ENCODE data around the gene ADAM15. TPM values are rescaled to one million over a fixed set of nuclear protein-coding genes. Genes with fewer than 3 reads are reported as not detected.

ADAM15 gene
- total RNA-seq, 1 donor from 2014 or later, result 68.3 TPM

- H2AFZ ChIP-seq (ENCODE audit: low read depth, low read length), result no peak overlapping the region
- H4K20me1 ChIP-seq (ENCODE audit: insufficient read depth, low read length), result no peaks in the 10 kb centered on the region
- peaks cover 2% of the 10 kb centered on the region for H3K4me1 Mint-ChIP-seq (ENCODE audit: low read depth, unreplicated experiment)
- no peaks in the 10 kb centered on the region for H3K36me3 ChIP-seq (ENCODE audit: insufficient read depth, low read length)
- H3K4me2 ChIP-seq (ENCODE audit: low read length), result no peak overlapping the region
- H3K27ac Mint-ChIP-seq (ENCODE audit: unreplicated experiment), result no peak overlapping the region
- no peak overlapping the region for H3K27ac ChIP-seq (ENCODE audit: low read depth, low read length)
- H3K27me3 Mint-ChIP-seq (ENCODE audit: low read depth, unreplicated experiment), result peaks cover 31% of the 10 kb centered on the region
- FAIRE-seq (no peak), DNase-seq (ENCODE audit: low read depth) (no peak)
- no peaks in the 10 kb centered on the region for H3K79me2 ChIP-seq (ENCODE audit: insufficient read depth, low read length)
- TF ChIP-seq CTCF (IDR thresholded peaks at IDR 0.05; ENCODE audit: insufficient read depth, low read depth, low read length), result no peak
- TF ChIP-seq EZH2 (IDR thresholded peaks at IDR 0.05; ENCODE audit: insufficient read depth, low read length), result no peak
- no peak overlapping the region for H3K9ac ChIP-seq (ENCODE audit: low read length)
- no peak overlapping the region for H3K4me3 Mint-ChIP-seq (ENCODE audit: unreplicated experiment)
- no peak overlapping the region for H3K4me3 ChIP-seq (ENCODE audit: insufficient read depth, low read depth, low read length)
- peaks cover 2% of the 10 kb centered on the region for H3K27me3 ChIP-seq (ENCODE audit: insufficient read depth, low read length)
- H3K9me3 ChIP-seq (ENCODE audit: insufficient read depth, low read depth, low read length), result no peaks in the 10 kb centered on the region
- H3K4me1 ChIP-seq (ENCODE audit: insufficient read depth, low read length), result no peaks in the 10 kb centered on the region
- no peaks in the 10 kb centered on the region for H3K9me3 Mint-ChIP-seq (ENCODE audit: unreplicated experiment)
- H3K36me3 Mint-ChIP-seq (ENCODE audit: low read depth, unreplicated experiment), result peaks cover 8% of the 10 kb centered on the region
Measured at GRCh38 chr1:155032886-155033285, 18.2 kb upstream of the ADAM15 start.

GRCh38 chr1:155033524-155033923 lies 17.6 kb upstream of the ADAM15 start, which contains the start of the genes DCST1 and DCST2:
Gene DCST1, plus strand, starts transcription at chr1:155033824. Its CDS starts 213 bp downstream, at chr1:155034037.
Gene DCST2, minus strand, starts transcription at chr1:155033781. Its CDS starts 80 bp downstream, at chr1:155033701.
- FAIRE-seq, result no peak
- no peak within 1 kb of the TSS for H3K27ac Mint-ChIP-seq (ENCODE audit: unreplicated experiment)
- H3K4me3 Mint-ChIP-seq (ENCODE audit: unreplicated experiment), result no peak within 1 kb of the TSS

More at GRCh38 chr1:155033524-155033923, 17.6 kb upstream of the ADAM15 start, which contains the start of the genes DCST1 and DCST2:
- Mint-ChIP-seq H3K9me3 (ENCODE audit: unreplicated experiment) (peaks cover 2% of the 10 kb centered on the region), H3K4me1 (ENCODE audit: low read depth, unreplicated experiment) (peaks cover 9% of the 10 kb centered on the region), H3K36me3 (ENCODE audit: low read depth, unreplicated experiment) (peaks cover 8% of the 10 kb centered on the region), H3K27me3 (ENCODE audit: low read depth, unreplicated experiment) (peaks cover 31% of the 10 kb centered on the region)
- H2AFZ ChIP-seq (ENCODE audit: low read depth, low read length), result no peak within 1 kb of the TSS
- H4K20me1 ChIP-seq (ENCODE audit: insufficient read depth, low read length), result no peaks in the 10 kb centered on the region
- H3K9me3 ChIP-seq (ENCODE audit: insufficient read depth, low read depth, low read length), result no peaks in the 10 kb centered on the region
- H3K27me3 ChIP-seq (ENCODE audit: insufficient read depth, low read length), result peaks cover 5% of the 10 kb centered on the region
- TF ChIP-seq CTCF (IDR thresholded peaks at IDR 0.05; ENCODE audit: insufficient read depth, low read depth, low read length) (no peak), EZH2 (IDR thresholded peaks at IDR 0.05; ENCODE audit: insufficient read depth, low read length) (no peak)
- H3K4me3 ChIP-seq (ENCODE audit: insufficient read depth, low read depth, low read length), result no peak within 1 kb of the TSS
- no peak for DNase-seq (ENCODE audit: low read depth)
- H3K79me2 ChIP-seq (ENCODE audit: insufficient read depth, low read length), result no peaks in the 10 kb centered on the region
- H3K4me1 ChIP-seq (ENCODE audit: insufficient read depth, low read length), result peaks cover 1% of the 10 kb centered on the region
- H3K27ac ChIP-seq (ENCODE audit: low read depth, low read length), result no peak within 1 kb of the TSS
- no peak within 1 kb of the TSS for H3K9ac ChIP-seq (ENCODE audit: low read length)
- H3K4me2 ChIP-seq (ENCODE audit: low read length), result no peak within 1 kb of the TSS
- H3K36me3 ChIP-seq (ENCODE audit: insufficient read depth, low read length), result no peaks in the 10 kb centered on the region

All from astrocyte (in vitro differentiated cells and primary cell).